ENCODE measurements around the gene TTC21A. TPM values are rescaled to one million over a fixed set of nuclear protein-coding genes. Genes with fewer than 3 reads are reported as not detected.

The TTC21A gene
- total and polyA plus RNA-seq, 2 donors from 2014 or later, result 4.8 to 14.1 TPM

GRCh38 chr3:39150803-39151631, 43.5 kb downstream of the TTC21A start:
- Histone ChIP-seq H3K27me3 (ENCODE audit: control insufficient read depth, insufficient read depth, low read length) (no peaks in the 10 kb centered on the region), H3K9me3 (ENCODE audit: control insufficient read depth in 2 of 3, insufficient read depth in 1 of 3, low read length in 3 of 3) (no peaks in the 10 kb centered on the region), H3K4me3 (ENCODE audit: low read length in 3 of 3) (peak overlapping the region; percentile 30 to 98 (median 91)), H3K4me1 (ENCODE audit: control insufficient read depth in 2 of 3, insufficient read depth in 2 of 3, low read depth in 1 of 3, low read length in 3 of 3) (peaks cover 23 to 63% (median 61%) of the 10 kb centered on the region in 3 donors), H3K9ac (ENCODE audit: low read length in 3 of 3) (peak overlapping the region in 2 of 3 donors; percentile 64 to 100), H3K36me3 (ENCODE audit: control insufficient read depth in 2 of 3, insufficient read depth in 3 of 3, low read length in 3 of 3) (peaks cover 0 to 6% (median under 1%) of the 10 kb centered on the region in 3 donors), H3K27ac (ENCODE audit: low read depth in 2 of 2, low read length in 2 of 2) (peak overlapping the region; percentile 88 to 99)
- DNase-seq (peak; percentile 74 to 96 (median 88)), FAIRE-seq (no peak)
- intact Hi-C loops (cut with DNase I), result no loop called here
- peak; percentile 10 for TF ChIP-seq CTCF (IDR thresholded peaks at IDR 0.05; ENCODE audit: borderline replicate concordance, extremely low read depth, insufficient read depth)

GRCh38 chr3:39153977-39154279, 46.4 kb downstream of the TTC21A start:
- FAIRE-seq (no peak), DNase-seq (no peak)
- H3K4me3 ChIP-seq (ENCODE audit: low read length in 3 of 3), result peak overlapping the region; percentile 26 to 54 (median 30)
- H3K4me1 ChIP-seq (ENCODE audit: control insufficient read depth in 2 of 3, insufficient read depth in 2 of 3, low read depth in 1 of 3, low read length in 3 of 3), result peaks cover 12 to 34% (median 32%) of the 10 kb centered on the region in 3 donors
- no peaks in the 10 kb centered on the region for H3K27me3 ChIP-seq (ENCODE audit: control insufficient read depth, insufficient read depth, low read length)
- TF ChIP-seq CTCF (IDR thresholded peaks at IDR 0.05; ENCODE audit: borderline replicate concordance, extremely low read depth, insufficient read depth), result no peak
- H3K9me3 ChIP-seq (ENCODE audit: control insufficient read depth in 2 of 3, insufficient read depth in 1 of 3, low read length in 3 of 3), result no peaks in the 10 kb centered on the region
- peak overlapping the region; percentile 82 for H3K27ac ChIP-seq (ENCODE audit: low read depth in 2 of 2, low read length in 2 of 2)
- peak overlapping the region in 1 of 3 donors; percentile 56 for H3K9ac ChIP-seq (ENCODE audit: low read length in 3 of 3)
- no peaks in the 10 kb centered on the region for H3K36me3 ChIP-seq (ENCODE audit: control insufficient read depth in 2 of 3, insufficient read depth in 3 of 3, low read length in 3 of 3)
- intact Hi-C loops (cut with DNase I), result no loop called here

- DNase-seq (peak; percentile 54 to 88 (median 66)), FAIRE-seq (no peak)
- Histone ChIP-seq H3K27ac (ENCODE audit: low read depth in 2 of 2, low read length in 2 of 2) (peak overlapping the region; percentile 82), H3K4me1 (ENCODE audit: control insufficient read depth in 2 of 3, insufficient read depth in 2 of 3, low read depth in 1 of 3, low read length in 3 of 3) (peaks cover 12 to 29% (median 29%) of the 10 kb centered on the region in 3 donors), H3K9ac (ENCODE audit: low read length in 3 of 3) (peak overlapping the region in 1 of 3 donors; percentile 56), H3K9me3 (ENCODE audit: control insufficient read depth in 2 of 3, insufficient read depth in 1 of 3, low read length in 3 of 3) (no peaks in the 10 kb centered on the region), H3K4me3 (ENCODE audit: low read length in 3 of 3) (peak overlapping the region in 2 of 3 donors; percentile 5 to 54), H3K36me3 (ENCODE audit: control insufficient read depth in 2 of 3, insufficient read depth in 3 of 3, low read length in 3 of 3) (no peaks in the 10 kb centered on the region), H3K27me3 (ENCODE audit: control insufficient read depth, insufficient read depth, low read length) (no peaks in the 10 kb centered on the region)
- intact Hi-C loops (cut with DNase I), result no loop called here
- no peak for TF ChIP-seq CTCF (IDR thresholded peaks at IDR 0.05; ENCODE audit: borderline replicate concordance, extremely low read depth, insufficient read depth)
Measured at GRCh38 chr3:39154280-39155021, 47.0 kb downstream of the TTC21A start.

Data from kidney (tissue), 14 donors.